Common myeloid progenitor, CD34-positive (primary cell): ENCODE results near the gene LECT2.
A peak's percentile ranks its signal among the peaks of the same experiment; 100 is the strongest.

Experiments
- CTCF ChIA-PET: fragments of 350-600 bp; sonication (Branson Sonifier 250); formaldehyde crosslinking; loops from one replicate; lab custom pipeline; 2021; ENCODE audit warnings: antibody characterized with exemption; lab: Charles Lee
- POLR2A ChIA-PET: fragments of 350-600 bp; sonication (Branson Sonifier 250); formaldehyde crosslinking; loops from one replicate; lab custom pipeline; 2021; ENCODE audit warnings: antibody characterized with exemption; lab: Charles Lee
- DNase-seq, 3 donors: peaks; one replicate each; pipeline versions ENCODE4 v3.0.0 to v3.0.0-alpha.2; 2013
- H3K27ac ChIP-seq, 2 experiments: 1 replicate in 1 of 2; 2 replicates in 1 of 2; pipeline ENCODE4 v1.7.0; 2013; ENCODE audit warnings: inconsistent platforms in 2 of 2, low read length in 2 of 2, mild to moderate bottlenecking in 2 of 2, low read depth in 1 of 2, moderate library complexity in 1 of 2; ENCODE audit not compliant: severe bottlenecking in 2 of 2, insufficient read depth in 1 of 2, poor library complexity in 1 of 2
- H3K27me3 ChIP-seq, 5 experiments: replicated peaks in 2 of 5; 1 replicate in 3 of 5; 2 replicates in 2 of 5; pipeline versions ENCODE4 v1.6.1 to v1.7.0; 2013; ENCODE audit warnings: low read length in 4 of 5, mild to moderate bottlenecking in 2 of 5, moderate library complexity in 2 of 5, inconsistent platforms in 1 of 5; ENCODE audit not compliant: insufficient read depth in 5 of 5, control insufficient read depth in 4 of 5
- H3K36me3 ChIP-seq, 4 experiments: 1 replicate in 2 of 4; 2 replicates in 2 of 4; pipeline versions ENCODE4 v1.6.1 to v1.7.0; 2013; ENCODE audit warnings: low read length in 3 of 4, control low read depth in 1 of 4, mild to moderate bottlenecking in 1 of 4; ENCODE audit not compliant: control insufficient read depth in 4 of 4, insufficient read depth in 4 of 4
- H3K4me1 ChIP-seq, 4 experiments: 1 replicate in 3 of 4; 2 replicates in 1 of 4; pipeline versions ENCODE4 v1.6.1 to v1.7.1; 2013; ENCODE audit warnings: low read length in 3 of 4, mild to moderate bottlenecking in 3 of 4, control low read depth in 1 of 4, inconsistent platforms in 1 of 4, moderate library complexity in 1 of 4; ENCODE audit not compliant: control insufficient read depth in 4 of 4, insufficient read depth in 4 of 4; ENCODE audit errors: control extremely low read depth in 1 of 4
- H3K4me3 ChIP-seq, 7 experiments: 1 replicate in 4 of 7; 2 replicates in 3 of 7; pipeline versions ENCODE4 v1.5.1 to v1.7.0; 2013; ENCODE audit warnings: mild to moderate bottlenecking in 7 of 7, low read length in 6 of 7, moderate library complexity in 6 of 7, inconsistent platforms in 2 of 7, low read depth in 2 of 7, control low read depth in 1 of 7; ENCODE audit not compliant: insufficient read depth in 4 of 7, control insufficient read depth in 1 of 7; ENCODE audit errors: extremely low read depth in 1 of 7
- H3K9me3 ChIP-seq, 5 experiments: 1 replicate in 4 of 5; 2 replicates in 1 of 5; pipeline versions ENCODE4 v1.6.1 to v1.7.1; 2013; ENCODE audit warnings: low read length in 4 of 5, mild to moderate bottlenecking in 2 of 5, inconsistent platforms in 1 of 5, low read depth in 1 of 5, moderate library complexity in 1 of 5; ENCODE audit not compliant: control insufficient read depth in 4 of 5, insufficient read depth in 2 of 5; ENCODE audit errors: control extremely low read depth in 1 of 5
- WGBS: methylation state at CpG from one replicate; pipeline ENCODE4 v1.1.5; 2013; ENCODE audit not compliant: insufficient coverage; 5-methylcytosine and 5-hydroxymethylcytosine counted together

The LECT2 gene

DNA sequence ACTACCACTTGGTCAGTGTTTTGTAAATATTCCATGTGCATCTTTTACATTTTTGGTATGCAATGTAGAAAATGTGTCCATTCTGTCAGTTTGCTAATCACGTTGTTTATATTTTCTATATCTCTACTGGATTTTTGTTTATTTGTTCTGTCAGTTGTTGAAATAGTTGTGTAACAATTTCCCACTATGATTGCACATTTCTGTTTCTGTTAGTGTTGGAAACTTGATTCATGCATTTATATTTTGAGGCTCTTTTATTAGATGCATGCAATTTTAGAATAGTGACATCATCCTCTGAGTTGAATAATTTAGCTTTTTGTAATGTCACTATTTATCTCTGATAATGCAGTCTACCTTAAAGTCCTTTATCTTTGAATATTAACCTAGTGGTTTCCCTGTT is 25.8 kb upstream of the LECT2 start:
- H3K27ac ChIP-seq = no peak overlapping the region
- no peak for DNase-seq
- peaks cover 0 to 7% (median 0%) of the 10 kb centered on the region in 5 experiments for H3K9me3 ChIP-seq
- ChIA-PET CTCF (interaction anchor here (0.8 to 2.4 kb wide), 4 partner anchors 9 to 102 kb away, joined by 3 to 6 read pairs (median 4); no protein-coding TSS in a partner anchor), POLR2A (no interaction called here)
- peaks cover 2 to 29% (median 15%) of the 10 kb centered on the region in 5 experiments for H3K27me3 ChIP-seq
- H3K4me1 ChIP-seq = no peaks in the 10 kb centered on the region
- no peak overlapping the region for H3K4me3 ChIP-seq
- no peaks in the 10 kb centered on the region for H3K36me3 ChIP-seq
- WGBS = no CpG with 5 or more reads among the region's 1 CpG

DNA sequence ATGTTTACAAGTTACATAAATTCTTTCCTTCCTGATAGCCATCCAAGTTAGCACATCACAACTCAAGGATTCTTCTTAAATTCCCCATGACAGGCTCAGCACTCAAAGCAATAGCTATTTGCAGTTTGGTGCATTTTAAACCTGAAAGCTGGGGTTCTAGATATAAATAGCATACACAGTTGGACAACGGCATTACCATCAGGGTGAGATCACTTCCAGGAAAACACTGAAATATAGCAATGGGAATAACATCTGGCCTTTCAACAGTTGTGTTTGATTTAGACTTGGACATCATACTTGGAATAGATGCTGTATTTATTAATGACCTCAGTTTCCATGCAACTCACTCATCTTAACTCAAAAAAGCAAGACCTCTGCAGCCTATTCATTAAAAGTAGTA is 24.7 kb upstream of the LECT2 start:
- Histone ChIP-seq H3K27me3 (peaks cover 2 to 32% (median 19%) of the 10 kb centered on the region in 5 experiments), H3K9me3 (peaks cover 0 to 7% (median 0%) of the 10 kb centered on the region in 5 experiments), H3K4me3 (no peak overlapping the region), H3K27ac (no peak overlapping the region), H3K36me3 (no peaks in the 10 kb centered on the region), H3K4me1 (no peaks in the 10 kb centered on the region)
- ChIA-PET POLR2A (no interaction called here), CTCF (interaction anchor here (2.6 kb wide), 1 partner anchor 102 kb away, joined by 10 read pairs; no protein-coding TSS in a partner anchor)
- DNase-seq = no peak
- WGBS = 100% methylated on average over 1 of the region's 1 CpG

- no peak overlapping the region for H3K27ac ChIP-seq
- H3K4me3 ChIP-seq = no peak overlapping the region
- DNase-seq = no peak
- peaks cover 0 to 7% (median 0%) of the 10 kb centered on the region in 5 experiments for H3K9me3 ChIP-seq
- H3K27me3 ChIP-seq = peaks cover 2 to 33% (median 19%) of the 10 kb centered on the region in 5 experiments
- no peaks in the 10 kb centered on the region for H3K36me3 ChIP-seq
- CTCF ChIA-PET = interaction anchor here (0.9 to 2.6 kb wide), 3 partner anchors 79 to 194 kb away, joined by 3 to 11 read pairs (median 10); no protein-coding TSS in a partner anchor
- H3K4me1 ChIP-seq = no peaks in the 10 kb centered on the region
- POLR2A ChIA-PET = no interaction called here
- no CpG with 5 or more reads among the region's 2 CpGs for WGBS
Measured at GRCh38 chr5:135978993-135979392, 24.2 kb upstream of the LECT2 start.

GRCh38 chr5:135978212-135978631 is 23.4 kb upstream of the LECT2 start:
- POLR2A ChIA-PET = no interaction called here
- peaks cover 2 to 33% (median 19%) of the 10 kb centered on the region in 5 experiments for H3K27me3 ChIP-seq
- no peak overlapping the region for H3K27ac ChIP-seq
- CTCF ChIA-PET = interaction anchor here (0.7 to 2.6 kb wide), 18 partner anchors 8 to 195 kb away, joined by 3 to 11 read pairs (median 3); no protein-coding TSS in a partner anchor
- H3K4me1 ChIP-seq = no peaks in the 10 kb centered on the region
- H3K9me3 ChIP-seq = peaks cover 0 to 7% (median 0%) of the 10 kb centered on the region in 5 experiments
- H3K36me3 ChIP-seq = no peaks in the 10 kb centered on the region
- DNase-seq = no peak
- H3K4me3 ChIP-seq = no peak overlapping the region
- 100% methylated on average over 1 of the region's 4 CpGs for WGBS

DNA sequence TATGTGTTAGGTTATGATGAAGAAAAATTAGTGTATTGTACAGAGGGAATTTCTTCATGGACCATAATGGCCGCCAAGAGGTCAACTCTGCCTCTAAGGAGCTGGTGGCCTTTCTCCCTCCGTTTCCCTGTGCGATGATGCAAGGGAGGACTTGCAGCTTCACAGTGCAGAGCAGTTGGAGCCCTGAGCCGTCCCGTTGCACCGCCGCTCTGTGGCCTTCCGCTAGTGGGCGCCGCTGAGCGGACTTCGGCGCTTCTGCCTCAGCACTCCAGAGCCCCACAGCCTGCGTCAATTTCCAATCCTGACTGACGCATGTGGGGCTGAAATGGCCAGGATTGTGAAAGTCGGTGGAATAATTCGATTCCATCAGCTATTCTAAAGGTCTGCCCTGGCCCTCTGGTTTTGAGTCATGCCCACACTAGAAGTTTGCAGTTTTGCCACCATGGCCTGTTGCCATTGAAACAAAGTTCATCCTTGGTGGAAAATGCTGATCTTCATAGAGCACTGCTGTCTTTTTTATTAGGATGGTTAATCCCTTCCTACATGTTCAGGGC is 22.7 kb upstream of the LECT2 start:
- peak; percentile 55 to 73 (median 64) for DNase-seq
- Histone ChIP-seq H3K9me3 (peaks cover 0 to 7% (median 0%) of the 10 kb centered on the region in 5 experiments), H3K27ac (no peak overlapping the region), H3K36me3 (no peaks in the 10 kb centered on the region), H3K4me3 (no peak overlapping the region), H3K27me3 (peaks cover 2 to 33% (median 19%) of the 10 kb centered on the region in 5 experiments), H3K4me1 (no peaks in the 10 kb centered on the region)
- CTCF ChIA-PET = interaction anchor here (0.7 to 2.6 kb wide), 21 partner anchors 9 to 196 kb away, joined by 3 to 11 read pairs (median 3); no protein-coding TSS in a partner anchor
- POLR2A ChIA-PET = no interaction called here
- 5% methylated on average over 12 of the region's 17 CpGs for WGBS

DNA sequence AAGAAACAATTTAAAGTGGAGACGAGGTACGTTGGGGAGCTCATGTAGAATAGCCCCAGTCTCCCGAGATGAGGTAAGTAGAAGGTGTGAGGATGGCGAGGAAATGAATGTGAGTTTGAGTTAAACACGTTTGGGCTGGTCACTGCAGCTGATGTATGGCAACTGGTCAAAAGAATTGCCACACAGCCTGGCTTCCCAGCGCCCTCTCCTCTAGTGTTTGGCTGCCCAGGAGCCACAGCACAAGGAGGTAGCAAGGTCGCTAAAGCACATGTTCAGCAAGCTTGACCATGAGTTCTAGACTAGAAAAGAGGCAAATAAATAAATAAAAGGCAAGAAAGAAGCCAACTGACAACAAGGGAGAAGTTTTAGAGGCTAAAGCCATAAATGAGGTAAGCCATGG is 21.4 kb upstream of the LECT2 start:
- ChIA-PET CTCF (interaction anchor here (0.9 to 1.1 kb wide), 3 partner anchors 15 to 87 kb away, joined by 3 to 4 read pairs (median 3); no protein-coding TSS in a partner anchor), POLR2A (no interaction called here)
- peaks cover 0 to 2% (median 0%) of the 10 kb centered on the region in 5 experiments for H3K9me3 ChIP-seq
- H3K27ac ChIP-seq = no peak overlapping the region
- WGBS = 96% methylated on average over 5 of the region's 7 CpGs
- H3K4me3 ChIP-seq = no peak overlapping the region
- DNase-seq = no peak
- H3K27me3 ChIP-seq = peaks cover 2 to 33% (median 19%) of the 10 kb centered on the region in 5 experiments
- H3K4me1 ChIP-seq = no peaks in the 10 kb centered on the region
- H3K36me3 ChIP-seq = no peaks in the 10 kb centered on the region

GRCh38 chr5:135975122-135975521 is 20.3 kb upstream of the LECT2 start:
- Histone ChIP-seq H3K4me3 (no peak overlapping the region), H3K9me3 (no peaks in the 10 kb centered on the region), H3K27me3 (peaks cover 2 to 33% (median 19%) of the 10 kb centered on the region in 5 experiments), H3K4me1 (no peaks in the 10 kb centered on the region), H3K36me3 (no peaks in the 10 kb centered on the region), H3K27ac (no peak overlapping the region)
- DNase-seq = no peak
- ChIA-PET POLR2A (no interaction called here), CTCF (interaction anchor here (1.1 to 1.3 kb wide), 3 partner anchors 24 to 209 kb away, joined by 3 to 4 read pairs (median 3); no protein-coding TSS in a partner anchor)
- WGBS = 100% methylated on average over 3 of the region's 4 CpGs
